GM19239 (cell line): Measurements from ENCODE around the gene ZNF608.
A peak's percentile ranks its signal among the peaks of the same experiment; 100 is the strongest.

ENCODE experiments used
- DNase-seq: peaks from one replicate; pipeline ENCODE4 v3.0.0; 2011; ENCODE audit warnings: low spot score; ENCODE audit not compliant: insufficient read length
- FAIRE-seq: peaks from 2 replicates; lab custom pipeline; 2011; peaks lifted over from hg19 to GRCh38; lab: Jason Lieb, UNC

The ZNF608 gene

GRCh38 chr5:124724357-124725039 lies 21.9 kb downstream of the ZNF608 start:
- FAIRE-seq (no peak), DNase-seq (no peak)

- FAIRE-seq (no peak), DNase-seq (no peak)
These were observed 25.2 kb downstream of the ZNF608 start for GRCh38 chr5:124721229-124721735.

GRCh38 chr5:124720593-124720992 lies 25.8 kb downstream of the ZNF608 start:
- no peak for DNase-seq
- no peak for FAIRE-seq

- DNase-seq = no peak
- no peak for FAIRE-seq
These were observed 27.1 kb downstream of the ZNF608 start for GRCh38 chr5:124719113-124719967.

GRCh38 chr5:124718380-124718789 lies 28.1 kb downstream of the ZNF608 start:
- FAIRE-seq = no peak
- DNase-seq = no peak

GRCh38 chr5:124716169-124716568 lies 30.3 kb downstream of the ZNF608 start:
- DNase-seq (no peak), FAIRE-seq (no peak)

GRCh38 chr5:124714910-124715309 lies 31.5 kb downstream of the ZNF608 start:
- FAIRE-seq (no peak), DNase-seq (no peak)

- DNase-seq (no peak), FAIRE-seq (no peak)
These were observed 32.8 kb downstream of the ZNF608 start for GRCh38 chr5:124713595-124713994.

- DNase-seq (no peak), FAIRE-seq (no peak)
These were observed 33.6 kb downstream of the ZNF608 start for GRCh38 chr5:124712731-124713305.

- FAIRE-seq = no peak
- no peak for DNase-seq
These were observed 38.4 kb downstream of the ZNF608 start for GRCh38 chr5:124708086-124708485.

- DNase-seq = no peak
- peak; percentile 54 for FAIRE-seq
These were observed 38.9 kb downstream of the ZNF608 start for GRCh38 chr5:124707520-124707919.

GRCh38 chr5:124706729-124707361 lies 39.6 kb downstream of the ZNF608 start:
- FAIRE-seq = no peak
- no peak for DNase-seq

GRCh38 chr5:124706051-124706450 lies 40.4 kb downstream of the ZNF608 start:
- no peak for DNase-seq
- peak; percentile 78 for FAIRE-seq

GRCh38 chr5:124705577-124705976 lies 40.9 kb downstream of the ZNF608 start:
- peak; percentile 31 for FAIRE-seq
- no peak for DNase-seq

- FAIRE-seq (peak; percentile 91), DNase-seq (peak; percentile 34)
These were observed 41.7 kb downstream of the ZNF608 start for GRCh38 chr5:124704594-124705284.

GRCh38 chr5:124703995-124704394 lies 42.4 kb downstream of the ZNF608 start:
- FAIRE-seq (peak; percentile 14), DNase-seq (no peak)

- DNase-seq (no peak), FAIRE-seq (no peak)
These were observed 43.9 kb downstream of the ZNF608 start for GRCh38 chr5:124702525-124702924.

- FAIRE-seq (peak; percentile 35), DNase-seq (no peak)
These were observed 44.5 kb downstream of the ZNF608 start for GRCh38 chr5:124701873-124702425.

GRCh38 chr5:124701016-124701415 lies 45.4 kb downstream of the ZNF608 start:
- no peak for DNase-seq
- no peak for FAIRE-seq

GRCh38 chr5:124700333-124700732 lies 46.1 kb downstream of the ZNF608 start:
- no peak for DNase-seq
- FAIRE-seq = no peak
